Lower lobe of right lung (tissue), 2 donors: ENCODE measurements around the gene PMM2. TPM values are rescaled to one million over a fixed set of nuclear protein-coding genes. Genes with fewer than 3 reads are reported as not detected.
A peak's percentile ranks its signal among the peaks of the same experiment; 100 is the strongest.
"Not testable (repeated sequence)": the region's sequence is repeated elsewhere in the genome, so short reads cannot be mapped to it uniquely, and the experiment has no call there.

Experiments used
- ATAC-seq, 2 donors: fragments of 200-7000 bp; cut with Tn5 transposase; one replicate each; pipeline ENCODE4 v1.9.1; 2020 to 2022; ENCODE audit warnings: mild to moderate bottlenecking in 2 of 2, moderate library complexity in 2 of 2
- DNase-seq: peaks from one replicate; pipeline ENCODE4 v3.0.0-alpha.2; 2020
- H3K27ac ChIP-seq: fragments of 200-600 bp; one replicate; pipeline ENCODE4 v1.8.0; 2022
- H3K27me3 ChIP-seq: fragments of 200-600 bp; one replicate; pipeline ENCODE4 v1.8.0; 2022; ENCODE audit warnings: low read depth
- H3K36me3 ChIP-seq: fragments of 200-600 bp; one replicate; pipeline ENCODE4 v1.8.0; 2022; ENCODE audit warnings: mild to moderate bottlenecking
- H3K4me1 ChIP-seq: fragments of 200-600 bp; one replicate; pipeline ENCODE4 v1.8.0; 2022
- H3K4me3 ChIP-seq: fragments of 200-600 bp; one replicate; pipeline ENCODE4 v1.8.0; 2022; ENCODE audit warnings: mild to moderate bottlenecking
- H3K9me3 ChIP-seq: fragments of 200-600 bp; one replicate; pipeline ENCODE4 v1.8.0; 2022
- intact Hi-C: fragments of 100-400 bp; cut with DNase I; formaldehyde crosslinking; loops from one replicate; pipeline ENCODE4 v1.11.0; 2022
- total RNA-seq: library from RNA; stranded (reverse); fragmentation: NEBNext Ultra II Directional; extraction: Animal tissue kit (Norgen Biotek cat#: 25700); gene quantifications from one replicate; pipeline ENCODE4 v1.2.1, GENCODE V29; 2021
- TF ChIP-seq, protein P1 (sequence below): fragments of 200-600 bp; IDR thresholded peaks from one replicate; pipeline ENCODE4 v1.8.0; 2022; ENCODE audit warnings: antibody characterized with exemption, mild to moderate bottlenecking
- donor health status: DM: no; HTN: yes; CAD: no; lungs with severe emphysema.

The PMM2 gene
- total RNA-seq, 1 donor from 2014 or later: 39.3 TPM

DNA sequence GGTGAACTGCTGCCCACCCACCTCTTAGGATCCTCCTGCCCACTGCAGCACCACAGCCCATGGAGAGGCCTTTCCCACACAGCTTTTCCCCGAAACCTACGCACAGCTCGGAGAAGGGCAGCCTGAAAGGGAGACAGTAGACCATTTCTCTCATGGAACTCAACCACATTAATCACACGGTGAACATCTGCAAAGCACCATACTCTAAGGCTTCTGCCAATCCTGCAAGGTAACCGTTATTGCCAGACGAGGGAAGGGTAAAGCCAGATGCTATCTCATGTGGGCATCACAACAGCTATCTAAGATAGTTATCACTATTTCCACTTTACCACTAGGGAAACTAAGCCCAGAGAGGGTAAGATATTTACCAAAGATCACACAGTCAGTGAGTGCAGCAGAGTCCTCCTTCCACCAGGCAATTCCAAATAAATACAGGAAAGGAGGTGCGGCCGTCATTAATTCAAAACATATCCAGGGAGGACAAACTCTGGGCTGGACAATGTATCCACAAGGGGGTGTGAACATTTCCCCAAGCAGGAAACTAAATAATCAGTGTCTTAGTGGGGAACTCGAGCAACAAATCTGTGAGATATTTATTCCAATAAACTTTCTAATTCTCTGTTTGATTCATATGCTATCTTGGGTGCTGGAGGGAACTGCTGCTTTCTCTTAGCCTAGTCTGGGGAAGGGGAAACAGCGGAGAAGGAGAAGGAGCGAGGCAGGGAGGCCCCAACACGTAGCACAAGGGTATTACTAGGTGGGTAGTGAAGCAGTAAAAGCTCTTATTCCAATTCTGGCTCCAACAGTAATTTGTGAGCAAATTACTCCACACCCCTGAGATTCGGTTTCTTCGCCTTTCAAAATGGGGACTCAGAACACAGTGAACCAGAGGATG, 923 bp upstream of the PMM2 start:
- H3K4me1 ChIP-seq: peaks cover 43% of the 10 kb centered on the region
- H3K27ac ChIP-seq: peak overlapping the region; percentile 87
- TF ChIP-seq, protein P1, sequence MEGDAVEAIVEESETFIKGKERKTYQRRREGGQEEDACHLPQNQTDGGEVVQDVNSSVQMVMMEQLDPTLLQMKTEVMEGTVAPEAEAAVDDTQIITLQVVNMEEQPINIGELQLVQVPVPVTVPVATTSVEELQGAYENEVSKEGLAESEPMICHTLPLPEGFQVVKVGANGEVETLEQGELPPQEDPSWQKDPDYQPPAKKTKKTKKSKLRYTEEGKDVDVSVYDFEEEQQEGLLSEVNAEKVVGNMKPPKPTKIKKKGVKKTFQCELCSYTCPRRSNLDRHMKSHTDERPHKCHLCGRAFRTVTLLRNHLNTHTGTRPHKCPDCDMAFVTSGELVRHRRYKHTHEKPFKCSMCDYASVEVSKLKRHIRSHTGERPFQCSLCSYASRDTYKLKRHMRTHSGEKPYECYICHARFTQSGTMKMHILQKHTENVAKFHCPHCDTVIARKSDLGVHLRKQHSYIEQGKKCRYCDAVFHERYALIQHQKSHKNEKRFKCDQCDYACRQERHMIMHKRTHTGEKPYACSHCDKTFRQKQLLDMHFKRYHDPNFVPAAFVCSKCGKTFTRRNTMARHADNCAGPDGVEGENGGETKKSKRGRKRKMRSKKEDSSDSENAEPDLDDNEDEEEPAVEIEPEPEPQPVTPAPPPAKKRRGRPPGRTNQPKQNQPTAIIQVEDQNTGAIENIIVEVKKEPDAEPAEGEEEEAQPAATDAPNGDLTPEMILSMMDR: no peak
- H3K4me3 ChIP-seq: peak overlapping the region; percentile 88
- intact Hi-C loops: no loop called here
- H3K36me3 ChIP-seq: peaks cover 29% of the 10 kb centered on the region
- no peaks in the 10 kb centered on the region for H3K27me3 ChIP-seq
- H3K9me3 ChIP-seq: no peaks in the 10 kb centered on the region
- ATAC-seq (no peak), DNase-seq (no peak)

DNA sequence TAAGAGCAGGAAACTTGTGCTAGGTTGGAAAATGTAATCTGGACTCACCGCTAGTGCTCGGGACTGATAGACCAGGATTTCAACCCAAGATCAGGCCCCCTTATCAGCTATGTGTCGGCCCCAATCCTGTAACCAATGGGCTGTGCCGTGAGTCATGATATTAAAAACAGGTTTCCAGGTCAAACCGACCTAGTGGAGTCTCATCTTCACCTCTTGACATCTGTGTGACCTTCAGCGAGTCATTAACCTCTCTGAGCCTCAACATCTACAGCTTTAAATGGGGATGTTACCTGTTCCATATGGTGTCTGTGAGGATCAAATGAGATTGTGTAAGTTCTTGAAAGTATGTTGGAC, 512 bp downstream of the PMM2 start:
- Histone ChIP-seq H3K36me3 (peaks cover 43% of the 10 kb centered on the region), H3K4me3 (peak overlapping the region; percentile 88), H3K9me3 (no peaks in the 10 kb centered on the region), H3K4me1 (peaks cover 43% of the 10 kb centered on the region), H3K27me3 (no peaks in the 10 kb centered on the region), H3K27ac (peak overlapping the region; percentile 87)
- TF ChIP-seq, protein P1: no peak
- intact Hi-C loops: no loop called here
- DNase-seq: no peak
- peak; percentile 4 to 31 for ATAC-seq

DNA sequence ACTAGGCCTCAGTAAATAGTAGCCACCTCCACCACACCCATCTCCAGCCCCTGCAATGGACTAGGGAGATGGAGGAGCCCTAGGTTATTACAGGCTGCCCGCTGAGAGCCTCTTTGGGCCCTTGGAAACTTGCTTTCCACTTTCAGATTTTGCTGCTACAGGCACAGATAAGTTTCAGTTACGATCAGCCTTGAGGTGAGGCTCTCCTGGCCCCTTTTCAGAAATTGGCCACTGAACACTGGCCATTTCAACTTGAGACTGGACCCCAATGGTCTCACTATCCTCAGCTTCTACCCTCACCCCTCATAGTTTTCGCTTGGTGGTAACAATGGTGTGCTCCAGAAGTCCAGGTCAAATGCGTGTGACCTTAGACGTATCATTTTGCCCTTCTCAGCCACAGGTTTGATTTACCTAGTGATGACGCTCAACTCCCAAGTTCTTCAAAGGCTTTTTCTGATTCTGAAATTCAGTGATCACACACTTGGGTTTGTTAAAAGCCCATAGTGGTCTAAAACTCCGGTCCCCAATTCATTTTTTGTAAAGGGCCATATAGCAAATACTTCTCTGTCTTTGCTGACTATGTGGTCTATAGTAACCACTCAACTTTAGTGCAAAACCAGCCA, 1.0 kb downstream of the PMM2 start:
- Histone ChIP-seq H3K27ac (peak overlapping the region; percentile 87), H3K27me3 (no peaks in the 10 kb centered on the region), H3K4me1 (peaks cover 43% of the 10 kb centered on the region), H3K36me3 (peaks cover 48% of the 10 kb centered on the region), H3K4me3 (peak overlapping the region; percentile 88), H3K9me3 (no peaks in the 10 kb centered on the region)
- DNase-seq (no peak), ATAC-seq (peak in 1 of 2 donors; percentile 4)
- intact Hi-C loops: no loop called here
- TF ChIP-seq, protein P1: no peak

DNA sequence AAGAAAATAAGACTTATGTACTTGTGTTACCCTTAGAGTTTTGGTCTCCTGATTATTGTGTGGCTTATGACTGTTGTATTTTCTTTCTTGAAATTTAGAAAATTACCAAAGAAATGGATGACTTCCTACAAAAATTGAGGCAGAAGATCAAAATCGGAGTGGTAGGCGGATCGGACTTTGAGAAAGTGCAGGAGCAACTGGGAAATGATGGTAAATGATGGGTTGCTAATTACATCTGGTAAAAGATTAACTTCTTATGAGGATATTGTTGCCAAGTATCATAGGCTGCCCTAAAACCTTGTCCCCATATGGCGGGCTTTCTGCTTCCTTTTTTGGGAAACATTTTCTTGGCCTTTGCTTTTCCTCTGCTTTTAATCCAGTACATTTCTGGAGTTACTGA, 4.1 kb downstream of the PMM2 start:
- Histone ChIP-seq H3K27ac (no peak overlapping the region), H3K36me3 (peaks cover 73% of the 10 kb centered on the region), H3K4me3 (no peak overlapping the region), H3K9me3 (no peaks in the 10 kb centered on the region), H3K27me3 (no peaks in the 10 kb centered on the region), H3K4me1 (peaks cover 33% of the 10 kb centered on the region)
- DNase-seq (no peak), ATAC-seq (no peak)
- intact Hi-C loops: no loop called here
- TF ChIP-seq, protein P1: no peak

DNA sequence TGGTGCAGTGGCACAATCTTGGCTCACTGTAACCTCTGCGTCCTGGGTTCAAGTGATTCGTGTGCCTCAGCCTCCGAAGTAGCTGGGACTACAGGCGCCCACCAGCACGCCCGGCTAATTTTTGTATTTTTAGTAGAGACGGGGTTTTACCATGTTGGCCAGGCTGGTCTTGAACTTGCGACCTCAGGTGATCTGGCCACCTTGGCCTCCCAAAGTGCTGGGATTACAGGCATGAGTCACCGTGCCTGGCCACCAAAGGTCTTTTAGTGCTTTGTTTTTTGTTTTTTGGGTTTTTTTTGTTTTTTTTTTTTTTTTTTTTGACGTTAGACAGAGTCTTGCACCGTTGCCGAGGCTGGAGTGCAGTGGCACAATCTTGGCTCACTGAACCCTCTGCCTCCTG, 6.1 kb downstream of the PMM2 start:
- peaks cover 24% of the 10 kb centered on the region for H3K4me1 ChIP-seq
- H3K36me3 ChIP-seq: peaks cover 94% of the 10 kb centered on the region
- DNase-seq, H3K4me3 ChIP-seq, intact Hi-C loops, H3K27me3 ChIP-seq, H3K9me3 ChIP-seq, ATAC-seq, H3K27ac ChIP-seq: not testable (repeated sequence)

DNA sequence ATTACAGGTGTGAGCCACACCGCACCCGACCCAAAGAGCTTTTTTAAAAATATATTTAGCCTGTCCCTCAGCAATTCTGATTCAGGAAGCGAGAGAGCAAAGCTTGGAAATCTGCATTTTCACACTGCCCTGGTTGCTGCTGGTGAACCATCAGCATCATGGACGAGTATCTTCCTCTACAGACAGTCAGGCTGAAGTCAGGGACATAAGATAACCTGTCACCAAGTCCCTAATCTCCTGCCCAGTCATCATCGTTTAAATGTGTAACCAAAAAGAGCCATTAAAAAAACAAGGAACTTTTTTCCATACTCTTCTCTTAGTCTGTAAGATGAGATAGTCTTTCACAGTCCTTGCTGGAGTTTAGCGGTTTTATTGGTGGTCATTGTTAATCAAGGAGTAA, 6.7 kb downstream of the PMM2 start:
- no peak for DNase-seq
- H3K4me1 ChIP-seq: peaks cover 18% of the 10 kb centered on the region
- no peaks in the 10 kb centered on the region for H3K27me3 ChIP-seq
- H3K9me3 ChIP-seq: no peaks in the 10 kb centered on the region
- TF ChIP-seq, protein P1: no peak
- intact Hi-C loops: no loop called here
- peaks cover 100% of the 10 kb centered on the region for H3K36me3 ChIP-seq
- no peak overlapping the region for H3K4me3 ChIP-seq
- ATAC-seq: no peak
- no peak overlapping the region for H3K27ac ChIP-seq
